ENCODE results near the gene RSPO1.

The RSPO1 gene

DNA sequence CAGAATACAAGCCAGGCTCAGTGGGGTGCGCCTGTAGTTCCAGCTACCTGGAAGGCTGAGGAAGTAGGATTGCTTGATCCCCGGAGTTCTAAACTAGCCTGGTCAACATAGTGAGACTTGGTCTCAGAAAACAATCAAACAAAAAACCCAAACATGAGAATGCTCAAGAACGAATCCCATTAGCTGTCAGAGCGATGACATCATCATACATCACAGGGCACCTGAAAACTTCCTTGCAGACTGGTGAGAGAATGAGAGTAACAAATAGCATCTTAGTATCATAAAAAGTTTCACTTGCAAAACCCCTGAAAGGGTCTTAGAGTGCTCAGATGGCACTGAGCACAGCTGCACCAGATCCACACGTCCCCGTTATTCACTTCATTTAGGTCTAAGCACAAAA lies 36.6 kb upstream of the RSPO1 start:
- no peak for TF ChIP-seq FOXP2 (optimal IDR thresholded peaks at IDR 0.05; ENCODE audit: borderline replicate concordance, extremely low read depth, extremely low read length, insufficient read depth)
- no peak for TF ChIP-seq POLR2AphosphoS5 (IDR thresholded peaks at IDR 0.05; ENCODE audit: low read depth, low read length)
- no peak for TF ChIP-seq REST (IDR thresholded peaks at IDR 0.05; ENCODE audit: insufficient read depth in 1 of 2, low read depth in 2 of 2, low read length in 2 of 2)
- no peak for TF ChIP-seq TAF1 (IDR thresholded peaks at IDR 0.05; ENCODE audit: borderline replicate concordance, insufficient read depth, low read length)

GRCh38 chr1:37670133-37670532 lies 35.4 kb upstream of the RSPO1 start:
- no peak for TF ChIP-seq SIN3A (IDR thresholded peaks at IDR 0.05; ENCODE audit: borderline replicate concordance, insufficient read depth, low read length)
- TF ChIP-seq POLR2AphosphoS5 (IDR thresholded peaks at IDR 0.05; ENCODE audit: low read depth, low read length), result no peak
- TF ChIP-seq FOXP2 (optimal IDR thresholded peaks at IDR 0.05; ENCODE audit: borderline replicate concordance, extremely low read depth, extremely low read length, insufficient read depth), result no peak
- no peak for TF ChIP-seq REST (IDR thresholded peaks at IDR 0.05; ENCODE audit: insufficient read depth in 1 of 2, low read depth in 2 of 2, low read length in 2 of 2)
- TF ChIP-seq TAF1 (IDR thresholded peaks at IDR 0.05; ENCODE audit: borderline replicate concordance, insufficient read depth, low read length), result no peak

- TF ChIP-seq SIN3A (IDR thresholded peaks at IDR 0.05; ENCODE audit: borderline replicate concordance, insufficient read depth, low read length), result no peak
- no peak for TF ChIP-seq POLR2AphosphoS5 (IDR thresholded peaks at IDR 0.05; ENCODE audit: low read depth, low read length)
Observed at GRCh38 chr1:37667023-37667671, 32.5 kb upstream of the RSPO1 start.

DNA sequence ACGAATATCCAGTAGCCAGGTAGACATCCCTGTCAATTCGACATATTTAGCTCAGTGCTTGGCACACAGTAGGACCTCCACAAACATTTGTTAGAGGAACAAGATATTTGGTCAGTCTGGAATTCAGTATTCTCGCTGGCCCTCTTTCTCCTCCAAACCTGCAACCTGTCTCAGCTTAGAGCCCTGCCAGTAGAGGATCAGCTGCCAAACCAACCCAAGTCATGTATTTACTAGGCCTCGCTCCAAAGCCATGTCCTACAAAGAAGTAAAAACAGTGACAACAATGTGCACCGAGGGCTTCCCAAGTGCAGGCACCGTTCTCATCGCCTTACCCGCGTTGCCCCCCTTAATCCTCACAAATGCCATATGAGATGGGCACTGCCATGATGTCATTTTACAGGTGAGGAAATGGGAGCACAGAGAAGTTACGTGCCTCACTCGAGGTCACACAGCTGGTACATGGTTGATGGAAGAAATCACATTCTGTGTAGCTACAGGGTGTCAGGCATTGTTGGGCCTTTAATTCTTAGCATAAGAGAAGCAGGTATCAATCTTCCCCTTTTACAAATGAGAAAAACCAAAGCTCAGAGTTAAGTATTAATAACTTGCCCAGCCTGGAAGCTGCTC lies 31.7 kb upstream of the RSPO1 start:
- no peak for TF ChIP-seq SIN3A (IDR thresholded peaks at IDR 0.05; ENCODE audit: borderline replicate concordance, insufficient read depth, low read length)

GRCh38 chr1:37663426-37664000 lies 28.8 kb upstream of the RSPO1 start:
- no peak for TF ChIP-seq REST (IDR thresholded peaks at IDR 0.05; ENCODE audit: insufficient read depth in 1 of 2, low read depth in 2 of 2, low read length in 2 of 2)
- no peak for TF ChIP-seq TAF1 (IDR thresholded peaks at IDR 0.05; ENCODE audit: borderline replicate concordance, insufficient read depth, low read length)
- TF ChIP-seq POLR2AphosphoS5 (IDR thresholded peaks at IDR 0.05; ENCODE audit: low read depth, low read length), result no peak
- TF ChIP-seq FOXP2 (optimal IDR thresholded peaks at IDR 0.05; ENCODE audit: borderline replicate concordance, extremely low read depth, extremely low read length, insufficient read depth), result no peak
- no peak for TF ChIP-seq SIN3A (IDR thresholded peaks at IDR 0.05; ENCODE audit: borderline replicate concordance, insufficient read depth, low read length)

GRCh38 chr1:37662031-37662755 lies 27.5 kb upstream of the RSPO1 start:
- TF ChIP-seq SIN3A (IDR thresholded peaks at IDR 0.05; ENCODE audit: borderline replicate concordance, insufficient read depth, low read length) (no peak), POLR2AphosphoS5 (IDR thresholded peaks at IDR 0.05; ENCODE audit: low read depth, low read length) (no peak), REST (IDR thresholded peaks at IDR 0.05; ENCODE audit: insufficient read depth in 1 of 2, low read depth in 2 of 2, low read length in 2 of 2) (no peak), TAF1 (IDR thresholded peaks at IDR 0.05; ENCODE audit: borderline replicate concordance, insufficient read depth, low read length) (no peak), FOXP2 (optimal IDR thresholded peaks at IDR 0.05; ENCODE audit: borderline replicate concordance, extremely low read depth, extremely low read length, insufficient read depth) (no peak)
